GM21390 (cell line): Measurements from ENCODE around the gene BCLAF3.

ENCODE experiments used
- ATAC-seq: cut with Tn5 transposase; IDR thresholded peaks from one replicate; pipeline ENCODE4 v1.9.1; 2021; ENCODE audit not compliant: unreplicated experiment

The BCLAF3 gene

GRCh38 chrX:19968276-19968675 is 22.6 kb downstream of the BCLAF3 start:
- ATAC-seq = no peak

GRCh38 chrX:19966056-19966455 is 24.8 kb downstream of the BCLAF3 start:
- no peak for ATAC-seq

- no peak for ATAC-seq
Observed at GRCh38 chrX:19964017-19964710, 26.7 kb downstream of the BCLAF3 start.

DNA sequence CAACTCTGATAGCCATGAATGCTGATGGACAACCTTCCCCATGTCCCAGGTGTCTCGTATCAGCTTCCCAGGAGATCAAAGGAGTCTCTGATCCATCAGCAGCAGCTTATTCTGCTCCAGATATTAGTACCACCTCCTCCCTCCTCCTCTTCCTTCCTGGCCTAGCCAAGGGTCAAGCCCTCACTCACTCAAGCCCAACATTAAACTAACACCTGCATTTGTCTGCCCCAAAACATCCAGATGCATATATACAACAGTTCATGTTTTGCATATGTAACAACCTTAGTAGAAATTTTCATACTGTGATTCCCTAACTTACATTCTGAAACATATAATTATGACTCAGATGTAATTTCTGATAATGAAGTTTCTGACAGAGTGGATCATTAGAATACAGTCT is 29.9 kb downstream of the BCLAF3 start:
- no peak for ATAC-seq

DNA sequence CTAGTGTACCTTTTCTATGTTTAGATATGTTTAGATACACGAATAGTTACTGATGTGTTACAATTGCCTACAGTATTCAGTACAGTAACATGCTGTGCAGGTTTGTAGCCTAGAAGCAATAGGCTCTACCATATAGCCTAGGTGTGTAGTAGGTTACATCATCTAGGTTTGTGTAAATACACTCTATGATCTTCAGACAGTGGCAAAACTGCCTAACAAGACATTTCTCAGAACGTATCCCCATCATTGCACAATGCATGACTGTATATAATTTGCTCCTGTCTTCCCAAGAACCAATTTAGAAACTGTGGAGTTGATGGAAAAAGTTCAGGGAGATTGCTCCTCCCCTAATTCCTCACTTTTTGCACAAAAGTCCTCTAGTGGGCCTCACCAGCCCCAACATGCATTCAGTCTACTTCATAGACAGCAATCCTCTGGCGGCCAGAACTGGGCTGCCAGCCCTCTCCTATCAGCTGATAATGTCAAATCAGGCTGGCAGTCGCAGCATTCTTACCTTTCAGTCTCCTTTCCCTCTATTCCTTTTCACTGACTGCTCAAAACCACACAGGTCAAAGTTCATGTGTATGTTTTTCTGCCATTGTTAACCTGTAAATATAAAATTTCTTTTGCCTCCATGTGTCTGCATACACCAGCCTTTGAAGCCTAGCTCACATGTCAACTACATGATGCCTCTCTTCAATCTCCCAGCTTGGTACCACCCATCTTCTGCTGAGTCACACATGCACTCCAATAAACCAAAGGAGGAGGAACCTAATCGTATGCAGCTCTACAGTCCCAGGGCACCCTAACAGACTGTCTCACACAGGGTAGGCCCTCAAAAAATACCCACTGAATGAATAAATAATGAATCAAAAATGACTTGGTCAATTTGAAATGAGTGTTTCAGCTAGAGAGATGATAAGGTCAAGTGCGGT is 32.0 kb downstream of the BCLAF3 start:
- no peak for ATAC-seq

GRCh38 chrX:19956923-19957322 is 33.9 kb downstream of the BCLAF3 start:
- no peak for ATAC-seq

DNA sequence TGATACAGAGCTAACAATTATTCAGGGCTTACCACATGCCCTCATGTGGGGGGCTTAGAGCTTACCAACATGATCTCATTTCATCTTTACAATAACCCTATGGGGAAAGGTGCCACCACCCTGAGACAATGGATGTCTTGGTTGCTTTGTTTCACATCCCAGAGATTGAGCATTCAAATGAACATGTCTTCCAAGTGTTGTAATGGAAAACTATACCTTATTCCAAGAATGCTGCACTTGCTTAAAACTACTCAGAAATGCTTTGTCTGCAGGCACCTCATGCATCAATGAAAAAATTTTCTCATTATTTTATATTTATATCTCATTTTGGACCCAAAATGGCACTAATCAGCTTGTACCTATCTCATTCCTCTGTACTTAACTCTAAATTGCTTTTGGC is 34.6 kb downstream of the BCLAF3 start:
- ATAC-seq = no peak

DNA sequence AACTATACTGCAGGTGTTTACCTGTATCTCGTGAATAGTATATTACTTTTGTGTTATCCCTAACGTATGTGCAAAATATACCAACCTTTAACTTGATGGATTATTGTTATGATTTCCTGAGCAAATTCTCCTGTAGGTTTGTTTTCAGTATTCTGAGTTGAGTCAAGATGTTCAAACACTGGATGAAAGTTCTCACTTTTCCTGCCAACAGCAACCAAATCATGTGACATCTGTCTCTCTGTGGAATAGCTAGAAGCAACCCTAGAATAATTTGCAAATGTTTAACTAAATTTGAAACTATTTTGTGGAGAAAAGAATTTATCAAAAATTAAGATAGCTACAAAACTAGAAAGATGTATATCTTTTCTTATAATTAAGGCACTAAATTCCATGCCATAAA is 35.6 kb downstream of the BCLAF3 start:
- no peak for ATAC-seq

- ATAC-seq = no peak
Observed at GRCh38 chrX:19954335-19955096, 36.3 kb downstream of the BCLAF3 start.

- ATAC-seq = no peak
Observed at GRCh38 chrX:19953145-19953544, 37.7 kb downstream of the BCLAF3 start.

DNA sequence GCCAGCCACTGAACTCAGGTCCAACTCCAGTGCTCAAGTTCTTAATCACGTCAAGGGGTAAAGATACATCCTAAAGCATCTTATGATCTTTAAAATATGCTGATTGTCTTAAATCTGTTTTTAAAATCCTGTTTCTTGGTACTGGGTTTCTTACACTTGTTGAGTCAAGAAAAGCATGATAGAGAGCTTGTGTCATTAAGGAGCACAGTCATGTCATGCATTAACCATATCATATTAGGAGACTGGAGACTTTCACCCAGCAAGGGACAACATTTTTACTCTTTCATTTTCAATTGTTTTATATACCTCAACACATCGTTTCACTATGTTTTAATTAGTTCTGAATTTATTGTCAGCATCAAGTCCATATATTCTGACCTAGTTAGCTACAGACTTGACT is 41.5 kb downstream of the BCLAF3 start:
- ATAC-seq = no peak

GRCh38 chrX:19947612-19948011 is 43.2 kb downstream of the BCLAF3 start:
- no peak for ATAC-seq
